ENCODE measurements around the gene SRGAP2C.
"Not testable (repeated sequence)": the region's sequence is repeated elsewhere in the genome, so short reads cannot be mapped to it uniquely, and the experiment has no call there.

SRGAP2C gene

GRCh38 chr1:121279548-121279898 lies 94.7 kb downstream of the SRGAP2C start:
- not testable (repeated sequence) for DNase-seq (ENCODE audit: low read depth)

DNA sequence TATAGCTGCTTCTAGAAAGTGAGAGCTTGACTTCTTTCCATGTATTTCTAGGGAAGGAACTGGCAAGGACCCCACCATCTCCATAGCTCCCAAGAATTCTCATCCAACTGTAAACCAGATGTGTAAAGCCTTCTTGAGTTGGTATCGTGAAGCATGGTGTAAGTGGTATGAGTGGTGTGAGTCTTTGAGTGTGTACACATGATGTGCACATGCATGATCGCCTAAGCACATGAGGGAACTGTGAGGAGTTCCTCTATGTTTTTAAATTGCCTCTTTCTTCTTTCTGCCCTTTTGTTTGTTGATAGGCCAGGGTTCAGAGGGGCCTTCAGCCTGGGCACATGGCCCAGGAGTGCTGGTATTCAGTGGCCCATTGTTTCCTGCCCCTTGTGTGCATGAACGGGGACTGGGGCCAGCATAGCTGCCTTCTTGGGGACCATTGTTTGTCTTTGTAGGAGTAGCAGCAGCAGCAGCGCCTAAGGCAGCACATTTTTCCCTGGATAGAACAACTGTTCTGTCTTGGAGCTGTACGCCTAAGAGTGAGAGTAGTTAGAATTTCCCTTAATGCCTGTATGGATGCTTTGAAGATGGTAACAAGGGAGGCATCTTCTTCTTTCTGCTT lies 96.0 kb downstream of the SRGAP2C start:
- not testable (repeated sequence) for DNase-seq (ENCODE audit: low read depth)

DNA sequence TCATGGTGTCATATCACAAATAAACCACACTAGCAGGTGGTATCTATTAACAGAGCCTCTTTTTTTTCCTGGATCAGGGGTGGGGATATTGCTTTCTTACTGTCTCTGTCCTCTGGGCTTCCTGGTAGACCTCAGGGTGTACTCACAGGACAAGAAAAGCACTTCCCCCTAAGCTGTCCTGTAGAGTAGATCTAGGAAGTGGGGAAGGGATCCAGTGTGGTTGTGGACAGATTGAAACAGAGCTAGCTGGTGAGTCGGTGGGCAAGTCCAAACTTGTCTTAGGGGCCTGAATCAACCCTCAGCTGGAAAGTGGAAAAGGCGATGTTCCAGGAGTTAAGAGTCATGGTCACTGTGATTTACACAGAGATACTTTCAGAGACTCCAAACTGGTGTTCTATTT lies 96.7 kb downstream of the SRGAP2C start:
- not testable (repeated sequence) for DNase-seq (ENCODE audit: low read depth)

DNA sequence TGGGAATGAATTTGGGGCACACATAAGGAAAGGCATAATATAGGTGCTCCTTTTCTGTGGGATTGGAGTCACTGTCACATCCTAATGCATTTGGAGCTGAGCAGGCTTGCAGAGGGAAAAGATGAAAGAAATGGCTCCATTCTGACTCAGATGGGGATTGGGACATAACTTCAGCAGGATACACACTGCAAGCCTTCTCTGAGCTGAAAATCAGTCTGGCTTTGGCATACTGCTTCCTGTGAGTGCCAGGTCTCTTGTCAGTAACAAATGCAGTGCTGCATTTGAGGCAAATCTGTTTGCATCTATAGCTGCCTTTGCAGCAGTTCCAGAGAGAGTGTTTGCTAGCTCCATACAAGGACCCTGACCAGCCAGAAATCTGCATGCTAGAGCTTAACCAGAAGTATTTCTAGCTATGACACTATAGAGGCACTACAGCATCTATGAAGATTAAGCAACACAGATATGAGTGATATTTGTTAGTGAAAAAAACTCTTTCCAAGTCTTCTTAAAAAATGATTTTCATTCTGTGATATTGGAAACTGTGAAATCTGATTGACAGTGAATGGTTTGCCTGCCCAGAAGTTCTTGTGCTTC lies 98.9 kb downstream of the SRGAP2C start:
- DNase-seq (ENCODE audit: low read depth) = not testable (repeated sequence)

- DNase-seq (ENCODE audit: low read depth) = not testable (repeated sequence)
These were observed 107.8 kb downstream of the SRGAP2C start for GRCh38 chr1:121292590-121292989.

DNA sequence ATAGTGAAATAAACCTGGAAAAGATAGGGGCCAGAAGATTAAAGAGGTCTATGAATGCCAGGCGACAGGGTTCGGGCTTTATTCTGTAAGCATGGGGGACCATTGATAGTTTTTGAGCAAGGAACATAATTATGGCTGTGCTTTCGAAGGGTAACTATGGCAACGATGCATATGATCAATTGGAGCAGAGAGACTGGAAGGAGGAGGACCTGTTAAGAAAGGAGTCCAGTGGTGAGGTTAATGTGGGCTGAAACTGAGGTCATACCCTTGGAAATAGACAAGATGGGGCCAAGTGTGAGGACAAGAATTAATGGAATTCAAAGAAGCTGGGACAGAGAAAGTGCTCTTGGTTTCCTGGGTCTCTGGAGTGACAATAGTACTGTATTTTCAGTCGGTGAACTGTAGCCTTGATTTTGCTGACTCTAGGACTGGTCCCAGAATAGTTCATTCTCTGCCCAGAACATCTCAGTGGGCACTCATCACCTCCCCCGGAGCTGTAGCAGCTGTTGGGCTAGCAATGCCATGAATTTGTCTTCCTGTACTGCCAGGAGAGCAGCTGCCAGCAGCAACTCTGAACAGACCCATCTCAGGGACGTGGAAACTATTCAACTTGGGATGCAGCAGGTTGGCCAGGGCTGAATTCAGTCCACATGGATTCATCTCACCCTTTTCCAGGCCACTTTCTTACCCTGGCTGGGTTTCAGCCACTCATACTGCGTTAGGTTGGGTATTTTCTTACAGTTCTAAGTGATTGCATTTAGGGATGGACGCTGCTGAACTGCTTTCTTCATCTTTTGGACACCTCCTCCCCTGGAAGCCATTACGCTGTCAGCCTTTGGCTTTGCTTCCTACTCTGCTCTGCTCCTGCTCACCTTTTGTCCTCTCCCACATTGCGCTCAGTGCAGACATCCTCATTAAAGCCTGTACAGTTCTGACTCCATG lies 108.8 kb downstream of the SRGAP2C start:
- not testable (repeated sequence) for DNase-seq (ENCODE audit: low read depth)

DNA sequence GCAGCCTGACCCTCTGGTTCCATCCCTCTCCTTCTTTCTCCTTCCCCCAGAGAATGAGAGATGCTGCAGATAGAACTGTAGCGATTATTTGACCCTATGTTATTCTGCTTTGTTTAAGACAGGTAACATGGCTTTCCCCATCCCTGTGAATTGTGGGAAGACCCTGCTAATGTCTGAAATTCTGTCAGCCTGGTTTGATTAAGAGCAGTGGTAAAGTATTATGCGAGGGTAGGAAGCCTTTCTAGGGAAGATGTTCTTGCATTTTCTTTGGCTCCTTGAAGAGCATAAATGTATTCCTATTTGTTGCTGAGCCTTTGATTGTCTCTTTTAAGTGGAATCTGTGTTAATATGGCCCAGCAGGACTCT lies 109.4 kb downstream of the SRGAP2C start:
- DNase-seq (ENCODE audit: low read depth) = not testable (repeated sequence)

DNA sequence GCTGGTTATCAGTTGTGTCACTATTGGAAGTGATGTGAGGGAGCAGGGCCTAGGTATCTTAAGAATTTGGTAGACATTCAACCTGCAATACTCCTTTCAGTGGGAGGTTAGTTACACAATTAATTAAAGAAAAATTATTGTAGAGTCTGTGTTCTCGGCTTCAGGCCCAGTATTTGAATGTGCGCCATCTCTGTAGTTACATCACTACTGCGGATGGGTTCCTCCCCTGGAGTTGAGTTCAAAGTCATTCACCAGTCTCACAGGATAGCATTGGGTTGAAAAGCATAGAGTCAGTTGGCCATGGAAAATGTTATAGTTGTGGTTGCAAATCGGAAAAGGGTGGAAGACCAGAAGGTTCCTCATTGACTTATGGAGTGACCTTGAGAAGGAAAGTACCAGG lies 111.8 kb downstream of the SRGAP2C start:
- not testable (repeated sequence) for DNase-seq (ENCODE audit: low read depth)

- DNase-seq (ENCODE audit: low read depth) = not testable (repeated sequence)
These were observed 113.8 kb downstream of the SRGAP2C start for GRCh38 chr1:121298529-121298928.

DNA sequence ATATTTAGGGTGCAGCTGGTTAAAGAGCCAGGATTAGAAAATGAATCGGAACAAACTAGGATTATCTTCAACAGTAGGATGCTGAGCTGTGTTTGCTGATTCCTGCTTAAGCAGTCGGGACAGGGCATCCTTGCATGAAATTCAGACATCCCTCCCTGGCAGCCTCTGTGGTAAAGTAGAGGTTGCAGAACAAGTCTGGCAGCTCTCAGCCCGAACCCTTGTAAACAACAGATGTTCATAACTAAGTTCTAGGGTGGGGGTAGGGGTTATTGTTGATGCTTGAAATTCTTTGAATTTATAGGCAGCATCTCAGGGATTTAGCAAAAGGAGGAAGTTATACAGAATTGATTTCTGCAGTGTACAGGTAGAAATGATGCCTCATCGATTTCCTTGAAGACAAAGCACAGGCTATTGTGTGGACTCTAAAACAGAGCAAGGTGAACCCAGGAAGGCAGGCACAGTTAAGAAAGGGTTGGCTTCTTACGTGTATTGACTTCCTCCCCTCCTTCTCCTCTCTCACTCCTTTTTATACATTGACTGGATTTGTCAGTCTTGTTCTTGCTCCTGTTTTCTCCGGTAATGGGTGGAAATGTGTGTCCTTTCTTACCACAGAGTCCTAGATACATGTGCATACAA lies 114.9 kb downstream of the SRGAP2C start:
- DNase-seq (ENCODE audit: low read depth) = not testable (repeated sequence)

GRCh38 chr1:121301876-121302275 lies 117.1 kb downstream of the SRGAP2C start:
- DNase-seq (ENCODE audit: low read depth) = not testable (repeated sequence)

- DNase-seq (ENCODE audit: low read depth) = not testable (repeated sequence)
These were observed 123.0 kb downstream of the SRGAP2C start for GRCh38 chr1:121307759-121308158.

DNA sequence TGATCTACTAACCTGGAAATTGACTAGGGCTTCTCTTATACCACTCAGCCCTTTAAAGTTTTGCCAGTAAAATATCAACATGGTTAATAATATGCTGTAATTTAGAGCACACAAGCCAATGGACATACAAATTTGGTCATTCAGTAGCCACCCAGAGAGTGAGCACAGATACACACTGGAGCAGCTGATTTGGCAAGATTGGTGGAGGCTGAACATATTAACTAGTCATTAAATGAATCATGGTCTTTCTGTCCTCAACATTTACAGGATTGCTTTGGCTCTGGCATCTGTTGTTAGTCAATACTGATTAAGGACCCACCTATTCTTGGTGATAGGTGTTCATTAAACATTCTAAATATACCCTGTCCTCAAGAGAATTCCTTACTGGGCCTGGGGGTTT lies 130.7 kb downstream of the SRGAP2C start:
- not testable (repeated sequence) for DNase-seq (ENCODE audit: low read depth)

GRCh38 chr1:121316081-121316480 lies 131.3 kb downstream of the SRGAP2C start:
- DNase-seq (ENCODE audit: low read depth) = not testable (repeated sequence)

DNA sequence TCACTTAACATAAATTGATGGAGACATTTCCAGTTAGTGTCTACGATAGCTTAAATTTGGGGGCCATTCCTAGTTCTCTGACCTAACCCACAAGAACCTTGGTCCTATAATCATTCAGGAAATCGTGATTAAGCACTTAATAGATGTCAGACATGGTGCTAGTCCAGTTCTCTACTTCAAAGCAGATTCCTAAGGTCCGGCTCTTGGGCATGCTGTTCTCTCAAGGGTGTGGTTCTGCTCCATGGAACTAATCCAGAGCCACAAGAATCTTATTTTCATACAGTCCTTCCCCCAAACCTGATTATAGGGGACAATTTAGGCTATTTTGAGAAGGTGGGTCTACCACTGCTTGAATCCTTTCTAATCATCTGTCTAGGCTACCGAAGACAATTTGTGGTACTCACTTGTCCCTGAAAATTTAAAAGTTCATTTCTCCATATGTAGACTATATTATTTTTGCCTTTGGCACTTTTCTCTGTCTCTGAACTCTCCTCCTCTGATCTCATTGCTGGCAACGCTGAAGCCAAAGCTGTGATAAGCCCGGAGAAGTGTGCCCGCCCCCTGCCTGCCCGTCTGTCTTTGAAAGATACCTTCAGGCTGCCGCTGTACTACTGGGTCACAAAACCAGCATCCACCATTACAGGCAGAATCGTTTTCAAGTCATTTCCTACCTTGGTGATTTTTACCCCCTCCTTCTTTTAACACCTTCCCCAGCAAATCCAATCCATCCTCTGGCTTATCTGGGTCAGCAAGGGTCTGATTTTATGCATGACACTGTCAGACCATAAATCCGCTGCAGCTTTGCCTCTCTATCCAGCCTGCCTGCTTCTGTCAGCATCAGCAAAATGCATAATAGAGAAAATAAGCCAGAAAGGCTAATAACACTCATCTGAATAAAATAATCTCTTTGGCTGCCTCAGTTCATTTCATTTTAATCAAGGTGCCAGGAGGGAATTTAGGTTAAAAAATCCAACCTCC lies 133.0 kb downstream of the SRGAP2C start:
- not testable (repeated sequence) for DNase-seq (ENCODE audit: low read depth)

- DNase-seq (ENCODE audit: low read depth) = not testable (repeated sequence)
These were observed 133.9 kb downstream of the SRGAP2C start for GRCh38 chr1:121318687-121319086.

GRCh38 chr1:121321660-121322059 lies 136.9 kb downstream of the SRGAP2C start:
- DNase-seq (ENCODE audit: low read depth) = not testable (repeated sequence)

DNA sequence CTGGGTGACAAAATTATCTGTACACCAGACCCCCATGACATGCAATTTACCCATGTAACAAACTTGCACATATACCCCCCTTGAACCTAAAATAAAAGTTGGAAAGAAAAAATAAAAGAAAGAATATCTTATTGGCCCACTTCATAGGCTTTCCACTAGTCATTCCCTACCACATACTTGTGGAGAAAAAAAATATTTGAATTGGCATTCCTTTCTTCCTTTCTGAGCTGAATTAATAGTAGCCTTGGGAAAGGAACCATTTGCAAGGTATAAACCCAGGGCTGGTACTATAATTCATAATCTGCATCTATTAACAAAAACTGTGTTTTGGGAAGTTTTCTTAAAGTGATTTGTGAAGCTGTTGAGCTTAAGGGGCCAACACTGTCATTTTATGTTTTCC lies 140.0 kb downstream of the SRGAP2C start:
- not testable (repeated sequence) for DNase-seq (ENCODE audit: low read depth)

DNA sequence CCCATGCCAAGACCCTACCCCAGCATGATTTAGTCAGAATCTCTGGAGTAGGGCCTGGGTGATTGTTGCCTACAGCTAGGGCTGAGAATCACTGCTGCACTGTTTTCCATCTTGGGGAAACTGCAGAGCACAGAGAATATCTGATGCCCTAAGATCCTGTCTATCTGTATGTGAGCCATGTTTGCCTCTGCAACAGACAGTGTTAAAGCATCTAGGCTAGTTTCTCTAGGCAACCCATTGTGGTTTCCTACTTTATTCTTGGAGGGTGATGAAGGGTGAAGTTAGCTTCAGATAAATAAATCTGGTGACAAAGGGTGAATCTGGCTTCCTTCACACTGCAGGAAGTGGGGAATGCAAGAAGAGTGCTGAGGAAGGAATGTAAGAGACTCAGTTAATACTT lies 147.4 kb downstream of the SRGAP2C start:
- not testable (repeated sequence) for DNase-seq (ENCODE audit: low read depth)

DNA sequence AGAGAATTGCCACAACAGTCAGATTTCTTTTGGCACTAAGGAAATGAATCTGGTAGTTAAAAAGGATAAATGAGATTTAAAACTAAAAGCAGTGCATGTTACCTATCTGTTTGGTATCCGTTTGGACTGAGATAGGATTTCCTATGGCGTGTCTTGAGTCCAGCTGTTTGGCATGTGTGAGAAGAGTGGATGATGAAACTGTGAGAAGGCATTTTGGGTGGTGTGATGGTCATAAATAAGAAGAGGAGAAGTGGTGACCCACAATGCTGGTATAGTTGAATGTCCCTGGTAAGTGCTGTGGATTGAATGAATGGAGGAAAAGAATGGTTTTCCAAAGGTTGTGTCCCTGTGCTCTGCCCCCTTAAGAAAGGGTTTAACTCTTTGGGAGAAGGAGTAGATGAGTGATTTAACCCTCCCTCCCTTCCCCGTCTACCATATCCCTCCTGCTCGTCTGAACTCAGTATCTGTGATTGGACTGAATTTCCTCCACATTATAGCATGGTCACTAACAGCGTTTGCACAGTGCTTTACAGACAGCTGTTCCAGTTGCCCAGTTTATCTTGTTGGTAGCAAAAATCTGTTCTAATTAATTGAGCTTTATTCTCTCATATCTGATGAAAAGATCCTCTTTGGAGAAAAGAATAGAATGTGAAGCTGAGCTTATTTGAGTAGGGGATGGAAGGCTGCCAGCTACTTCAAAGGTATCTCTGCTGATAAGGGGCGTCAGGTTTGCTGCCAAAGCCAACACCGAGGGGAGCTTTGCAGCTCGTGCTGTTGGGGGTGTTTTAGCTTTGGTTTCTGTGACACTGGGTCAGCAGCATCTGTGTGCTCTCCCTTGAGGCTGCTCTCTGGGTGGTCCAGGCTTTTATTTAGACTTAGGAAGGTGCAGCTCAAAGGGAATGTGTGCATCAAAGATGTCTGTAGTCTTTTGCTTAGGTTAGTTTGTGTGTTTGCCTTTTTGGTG lies 148.1 kb downstream of the SRGAP2C start:
- not testable (repeated sequence) for DNase-seq (ENCODE audit: low read depth)

All from stimulated activated CD8-positive, alpha-beta memory T cell treated with anti-CD3 and anti-CD28 coated beads, Interleukin-12 subunit alpha, Interleukin-12 subunit beta, amount 100 ng/mL, for 4 hours (primary cell).